RWPE2 (cell line): Measurements from ENCODE around the gene BAZ1B.
"Not testable (repeated sequence)": the region's sequence is repeated elsewhere in the genome, so short reads cannot be mapped to it uniquely, and the experiment has no call there.

ENCODE experiments used
- ATAC-seq: fragments of 200-7000 bp; cut with Tn5 transposase; 3 replicates; pipeline ENCODE4 v1.9.1; 2021; ENCODE audit warnings: low read depth
- DNase-seq: peaks from one replicate; pipeline ENCODE4 v3.0.0-alpha.2; 2020; ENCODE audit warnings: low spot score
- H3K27ac ChIP-seq: fragments of 450-650 bp; 2 replicates; pipeline ENCODE4 v1.5.1; 2017; ENCODE audit warnings: mild to moderate bottlenecking; ENCODE audit not compliant: poor library complexity, severe bottlenecking
- H3K27me3 ChIP-seq: fragments of 250-450 bp; sonication (Bioruptor Pico); 2 replicates; pipeline ENCODE4 v1.5.1; 2021; ENCODE audit warnings: mild to moderate bottlenecking, moderate library complexity; ENCODE audit not compliant: insufficient read depth, poor library complexity, severe bottlenecking
- H3K36me3 ChIP-seq: fragments of 250-450 bp; sonication (Bioruptor Pico); 2 replicates; pipeline ENCODE4 v1.5.1; 2020; ENCODE audit warnings: low read depth, mild to moderate bottlenecking, moderate library complexity
- H3K4me1 ChIP-seq: fragments of 250-450 bp; sonication (Bioruptor Pico); 2 replicates; pipeline ENCODE4 v1.5.1; 2021; ENCODE audit warnings: mild to moderate bottlenecking, moderate library complexity; ENCODE audit not compliant: insufficient read depth, poor library complexity, severe bottlenecking
- H3K4me3 ChIP-seq: fragments of 250-450 bp; sonication (Bioruptor Pico); 2 replicates; pipeline ENCODE4 v1.5.1; 2021; ENCODE audit warnings: mild to moderate bottlenecking, moderate library complexity; ENCODE audit not compliant: severe bottlenecking
- H3K9me3 ChIP-seq: fragments of 250-450 bp; sonication (Bioruptor Pico); 2 replicates; pipeline ENCODE4 v1.5.1; 2021; ENCODE audit warnings: mild to moderate bottlenecking, moderate library complexity; ENCODE audit not compliant: severe bottlenecking
- CTCF ChIP-seq: fragments of 450-650 bp; IDR thresholded peaks from one replicate; pipeline ENCODE4 v1.5.1; 2017; ENCODE audit warnings: mild to moderate bottlenecking, moderate library complexity; ENCODE audit not compliant: poor library complexity, severe bottlenecking

Gene BAZ1B

GRCh38 chr7:73503229-73503628, 18.9 kb downstream of the BAZ1B start:
- Histone ChIP-seq H3K36me3 (peaks cover 96% of the 10 kb centered on the region), H3K9me3 (no peaks in the 10 kb centered on the region), H3K27ac (no peak overlapping the region), H3K27me3 (no peaks in the 10 kb centered on the region), H3K4me1 (no peaks in the 10 kb centered on the region), H3K4me3 (no peak overlapping the region)
- no peak for TF ChIP-seq CTCF
- DNase-seq (no peak), ATAC-seq (no peak)

- no peaks in the 10 kb centered on the region for H3K9me3 ChIP-seq
- peaks cover 99% of the 10 kb centered on the region for H3K36me3 ChIP-seq
- DNase-seq (no peak), ATAC-seq (no peak)
- H3K27me3 ChIP-seq = no peaks in the 10 kb centered on the region
- no peak overlapping the region for H3K4me3 ChIP-seq
- no peak overlapping the region for H3K27ac ChIP-seq
- TF ChIP-seq CTCF = no peak
- H3K4me1 ChIP-seq = no peaks in the 10 kb centered on the region
Observed at GRCh38 chr7:73496626-73497025, 25.5 kb downstream of the BAZ1B start.

- not testable (repeated sequence) for H3K9me3 ChIP-seq, DNase-seq, H3K4me3 ChIP-seq, H3K27me3 ChIP-seq, ATAC-seq, H3K27ac ChIP-seq, H3K4me1 ChIP-seq
- peaks cover 99% of the 10 kb centered on the region for H3K36me3 ChIP-seq
Observed at GRCh38 chr7:73495507-73495906, 26.6 kb downstream of the BAZ1B start.

GRCh38 chr7:73489976-73490375, 32.1 kb downstream of the BAZ1B start:
- H3K9me3 ChIP-seq = no peaks in the 10 kb centered on the region
- no peaks in the 10 kb centered on the region for H3K4me1 ChIP-seq
- ATAC-seq (no peak), DNase-seq (no peak)
- no peak overlapping the region for H3K4me3 ChIP-seq
- H3K36me3 ChIP-seq = peaks cover 99% of the 10 kb centered on the region
- no peaks in the 10 kb centered on the region for H3K27me3 ChIP-seq
- TF ChIP-seq CTCF = no peak
- no peak overlapping the region for H3K27ac ChIP-seq

GRCh38 chr7:73487486-73487885, 34.6 kb downstream of the BAZ1B start:
- no peak overlapping the region for H3K27ac ChIP-seq
- TF ChIP-seq CTCF = no peak
- H3K9me3 ChIP-seq = no peaks in the 10 kb centered on the region
- no peaks in the 10 kb centered on the region for H3K27me3 ChIP-seq
- no peak for DNase-seq
- H3K4me3 ChIP-seq = no peak overlapping the region
- H3K4me1 ChIP-seq = no peaks in the 10 kb centered on the region
- no peak for ATAC-seq
- peaks cover 100% of the 10 kb centered on the region for H3K36me3 ChIP-seq
